CD4-positive, alpha-beta T cell (primary cell): ENCODE results near the gene IQGAP2. TPM values are rescaled to one million over a fixed set of nuclear protein-coding genes. Genes with fewer than 3 reads are reported as not detected.

Experiments
- ATAC-seq: fragments of 200-7000 bp; cut with Tn5 transposase; one replicate; pipeline ENCODE4 v1.10.0; 2022; ENCODE audit warnings: mild to moderate bottlenecking; ENCODE audit not compliant: poor library complexity
- CTCF ChIA-PET: fragments of 350-600 bp; sonication (Branson Sonifier 250); formaldehyde crosslinking; loops from one replicate; lab custom pipeline; 2021; ENCODE audit warnings: antibody characterized with exemption, inconsistent platforms; lab: Charles Lee
- POLR2A ChIA-PET: fragments of 350-600 bp; sonication (Branson Sonifier 250); formaldehyde crosslinking; loops from one replicate; lab custom pipeline; 2021; ENCODE audit warnings: antibody characterized with exemption, inconsistent platforms; lab: Charles Lee
- DNase-seq, 14 experiments: peaks; one replicate each; pipeline ENCODE4 v3.0.0-alpha.2; 2013 to 2020; ENCODE audit warnings: mixed read lengths in 2 of 14
- H3K27ac ChIP-seq, 2 donors: one replicate each; pipeline versions ENCODE4 v1.5.1 to v1.7.0; 2013; ENCODE audit warnings: low read length in 2 of 2, low read depth in 1 of 2, mild to moderate bottlenecking in 1 of 2
- H3K27me3 ChIP-seq, 2 experiments: 1 replicate in 1 of 2; 2 replicates in 1 of 2; pipeline versions ENCODE4 v1.6.1 to v1.7.0; 2013; ENCODE audit warnings: low read length in 2 of 2, control low read depth in 1 of 2, mild to moderate bottlenecking in 1 of 2, moderate library complexity in 1 of 2; ENCODE audit not compliant: insufficient read depth in 2 of 2, control insufficient read depth in 1 of 2
- H3K36me3 ChIP-seq: one replicate; pipeline ENCODE4 v1.6.1; 2013; ENCODE audit warnings: low read length, control low read depth; ENCODE audit not compliant: insufficient read depth
- H3K4me1 ChIP-seq: one replicate; pipeline ENCODE4 v1.6.1; 2013; ENCODE audit warnings: low read length, control low read depth; ENCODE audit not compliant: insufficient read depth
- H3K4me3 ChIP-seq: one replicate; pipeline ENCODE4 v1.5.1; 2013; ENCODE audit warnings: mild to moderate bottlenecking, low read length, moderate library complexity
- H3K9me3 ChIP-seq, 2 experiments: 1 replicate in 1 of 2; 2 replicates in 1 of 2; pipeline versions ENCODE4 v1.6.1 to v1.7.0; 2013; ENCODE audit warnings: low read length in 2 of 2, mild to moderate bottlenecking in 2 of 2, control low read depth in 1 of 2, moderate library complexity in 1 of 2; ENCODE audit not compliant: control insufficient read depth in 1 of 2, insufficient read depth in 1 of 2
- H3K27ac Mint-ChIP-seq: one replicate; pipeline ENCODE4 v1.8.0; 2020; ENCODE audit warnings: mixed read lengths
- H3K27me3 Mint-ChIP-seq: one replicate; pipeline ENCODE4 v1.8.0; 2021; ENCODE audit warnings: mixed read lengths
- H3K36me3 Mint-ChIP-seq: one replicate; pipeline ENCODE4 v1.8.0; 2021; ENCODE audit warnings: low read depth, mixed read lengths
- H3K4me1 Mint-ChIP-seq: one replicate; pipeline ENCODE4 v1.8.0; 2021; ENCODE audit warnings: low read depth, mixed read lengths
- H3K4me3 Mint-ChIP-seq: one replicate; pipeline ENCODE4 v1.8.0; 2020; ENCODE audit warnings: mild to moderate bottlenecking, mixed read lengths
- H3K9me3 Mint-ChIP-seq: one replicate; pipeline ENCODE4 v1.8.0; 2020; ENCODE audit warnings: mixed read lengths
- intact Hi-C, 2 experiments: fragments of 100-400 bp; cut with DNase I in 1 of 2; cut with micrococcal nuclease in 1 of 2; formaldehyde crosslinking; loops; one replicate each; pipeline versions ENCODE4 v1.15.1 to v1.9.0; 2023 to 2025; cut with DNase I, micrococcal nuclease
- total RNA-seq, 174 experiments: library from RNA in 2 of 174; stranded (reverse) in 2 of 174; gene quantifications; one replicate each; pipeline ENCODE4 v1.2.3 and lab custom pipeline; 2021 to 2026
- TF ChIP-seq, protein P1 (sequence below): fragments of 200-600 bp; IDR thresholded peaks from one replicate; pipeline ENCODE4 v1.8.0; 2022; ENCODE audit warnings: antibody characterized with exemption, mild to moderate bottlenecking

Gene IQGAP2
- total RNA-seq, 2 experiments from 2014 or later: 58.8 TPM

DNA sequence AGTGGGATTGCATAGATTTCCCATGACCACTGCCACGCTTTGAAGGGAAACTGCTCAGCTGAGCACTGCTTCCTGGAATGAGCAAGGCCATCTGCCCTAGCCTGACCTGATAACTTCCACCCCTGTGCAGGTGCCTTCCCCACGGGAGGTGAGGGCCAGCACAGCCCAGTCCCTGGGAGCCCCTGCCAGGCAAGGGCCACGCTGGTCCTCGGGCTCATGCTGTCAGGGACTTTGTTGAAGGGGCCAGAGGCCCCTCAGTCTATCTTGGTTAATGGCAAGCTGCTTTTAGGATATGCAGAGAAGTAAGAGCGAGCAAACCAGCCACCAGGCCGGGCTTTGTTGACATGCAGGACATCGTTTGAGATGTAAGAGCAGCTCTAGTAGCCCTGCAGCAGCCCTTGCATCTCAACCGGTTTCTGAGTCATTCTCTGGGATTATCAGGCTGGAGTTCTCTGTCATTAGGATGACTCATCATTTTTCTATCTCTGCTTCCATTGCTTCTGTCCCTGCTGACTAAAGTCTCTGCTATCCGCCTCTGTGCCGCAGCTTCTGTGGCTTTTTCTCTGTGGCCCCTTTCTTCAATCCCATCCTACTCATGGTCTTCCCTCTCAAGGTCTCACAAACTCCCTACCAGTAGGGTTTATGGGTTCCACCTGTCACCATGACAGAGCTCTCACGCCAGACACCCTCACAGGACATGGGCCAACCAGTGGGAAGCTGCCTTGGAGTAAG, 30.6 kb upstream of the IQGAP2 start:
- POLR2A ChIA-PET: no interaction called here

GRCh38 chr5:76376148-76376865, 26.8 kb upstream of the IQGAP2 start:
- H3K4me1 ChIP-seq: peaks cover 9% of the 10 kb centered on the region
- peaks cover 31% of the 10 kb centered on the region for H3K4me1 Mint-ChIP-seq
- H3K4me3 Mint-ChIP-seq: no peak overlapping the region
- ATAC-seq (no peak), DNase-seq (no peak)
- H3K4me3 ChIP-seq: no peak overlapping the region
- no peaks in the 10 kb centered on the region for H3K36me3 ChIP-seq
- no peaks in the 10 kb centered on the region for H3K36me3 Mint-ChIP-seq
- ChIA-PET CTCF (no interaction called here), POLR2A (no interaction called here)
- no peaks in the 10 kb centered on the region for H3K9me3 ChIP-seq
- TF ChIP-seq, protein P1, sequence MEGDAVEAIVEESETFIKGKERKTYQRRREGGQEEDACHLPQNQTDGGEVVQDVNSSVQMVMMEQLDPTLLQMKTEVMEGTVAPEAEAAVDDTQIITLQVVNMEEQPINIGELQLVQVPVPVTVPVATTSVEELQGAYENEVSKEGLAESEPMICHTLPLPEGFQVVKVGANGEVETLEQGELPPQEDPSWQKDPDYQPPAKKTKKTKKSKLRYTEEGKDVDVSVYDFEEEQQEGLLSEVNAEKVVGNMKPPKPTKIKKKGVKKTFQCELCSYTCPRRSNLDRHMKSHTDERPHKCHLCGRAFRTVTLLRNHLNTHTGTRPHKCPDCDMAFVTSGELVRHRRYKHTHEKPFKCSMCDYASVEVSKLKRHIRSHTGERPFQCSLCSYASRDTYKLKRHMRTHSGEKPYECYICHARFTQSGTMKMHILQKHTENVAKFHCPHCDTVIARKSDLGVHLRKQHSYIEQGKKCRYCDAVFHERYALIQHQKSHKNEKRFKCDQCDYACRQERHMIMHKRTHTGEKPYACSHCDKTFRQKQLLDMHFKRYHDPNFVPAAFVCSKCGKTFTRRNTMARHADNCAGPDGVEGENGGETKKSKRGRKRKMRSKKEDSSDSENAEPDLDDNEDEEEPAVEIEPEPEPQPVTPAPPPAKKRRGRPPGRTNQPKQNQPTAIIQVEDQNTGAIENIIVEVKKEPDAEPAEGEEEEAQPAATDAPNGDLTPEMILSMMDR: no peak
- no peaks in the 10 kb centered on the region for H3K27me3 ChIP-seq
- H3K27ac Mint-ChIP-seq: no peak overlapping the region
- intact Hi-C loops: no loop called here
- H3K27ac ChIP-seq: no peak overlapping the region
- no peaks in the 10 kb centered on the region for H3K27me3 Mint-ChIP-seq
- H3K9me3 Mint-ChIP-seq: no peaks in the 10 kb centered on the region

More for the DNA sequence above, 30.6 kb upstream of the IQGAP2 start:
- Histone ChIP-seq H3K27ac (no peak overlapping the region), H3K9me3 (no peaks in the 10 kb centered on the region), H3K36me3 (no peaks in the 10 kb centered on the region), H3K4me3 (no peak overlapping the region), H3K4me1 (peaks cover 2% of the 10 kb centered on the region), H3K27me3 (no peaks in the 10 kb centered on the region)
- CTCF ChIA-PET: no interaction called here
- H3K9me3 Mint-ChIP-seq: no peaks in the 10 kb centered on the region
- H3K36me3 Mint-ChIP-seq: no peaks in the 10 kb centered on the region
- no peaks in the 10 kb centered on the region for H3K27me3 Mint-ChIP-seq
- no peaks in the 10 kb centered on the region for H3K4me1 Mint-ChIP-seq
- H3K4me3 Mint-ChIP-seq: no peak overlapping the region
- DNase-seq: peak in 1 of 14 experiments; percentile 24
- no peak for ATAC-seq
- intact Hi-C loops: no loop called here
- H3K27ac Mint-ChIP-seq: no peak overlapping the region
- TF ChIP-seq, protein P1: no peak

DNA sequence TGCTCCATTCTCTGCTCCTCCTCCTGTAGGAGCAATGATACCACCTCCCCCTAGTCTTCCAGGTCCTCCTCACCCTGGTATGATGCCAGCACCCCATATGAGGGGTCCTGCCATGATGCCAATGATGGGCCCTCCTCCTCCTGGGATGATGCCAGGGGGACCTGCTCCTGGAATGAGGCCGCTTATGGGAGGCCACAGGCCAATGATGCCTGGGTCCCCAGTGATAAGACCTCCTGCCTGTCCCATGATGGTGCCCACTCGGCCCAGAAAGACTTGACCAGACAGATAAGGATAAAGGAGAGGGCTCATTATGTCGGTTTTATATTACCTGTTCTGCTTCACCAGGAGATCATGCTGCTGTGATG, 26.2 kb upstream of the IQGAP2 start:
- H3K4me1 Mint-ChIP-seq: peaks cover 31% of the 10 kb centered on the region
- Histone ChIP-seq H3K36me3 (no peaks in the 10 kb centered on the region), H3K4me3 (no peak overlapping the region), H3K9me3 (no peaks in the 10 kb centered on the region), H3K4me1 (peaks cover 9% of the 10 kb centered on the region), H3K27ac (no peak overlapping the region), H3K27me3 (no peaks in the 10 kb centered on the region)
- H3K27me3 Mint-ChIP-seq: no peaks in the 10 kb centered on the region
- no peak for ATAC-seq
- TF ChIP-seq, protein P1: no peak
- CTCF ChIA-PET: no interaction called here
- no peak for DNase-seq
- POLR2A ChIA-PET: no interaction called here
- H3K27ac Mint-ChIP-seq: no peak overlapping the region
- no peaks in the 10 kb centered on the region for H3K9me3 Mint-ChIP-seq
- H3K4me3 Mint-ChIP-seq: no peak overlapping the region
- intact Hi-C loops: no loop called here
- H3K36me3 Mint-ChIP-seq: no peaks in the 10 kb centered on the region
